NOMO-1 treated with DMSO at 0.1 percent for 48 hours (cell line): ENCODE data around the gene TAS2R38.

Experiments used
- DNase-seq: peaks from one replicate; lab custom pipeline; 2025; ENCODE audit not compliant: unreplicated experiment; lab: John Stamatoyannopoulos, UW

Gene TAS2R38

GRCh38 chr7:141976524-141977245 is 3.1 kb upstream of the TAS2R38 start:
- DNase-seq = no peak

DNA sequence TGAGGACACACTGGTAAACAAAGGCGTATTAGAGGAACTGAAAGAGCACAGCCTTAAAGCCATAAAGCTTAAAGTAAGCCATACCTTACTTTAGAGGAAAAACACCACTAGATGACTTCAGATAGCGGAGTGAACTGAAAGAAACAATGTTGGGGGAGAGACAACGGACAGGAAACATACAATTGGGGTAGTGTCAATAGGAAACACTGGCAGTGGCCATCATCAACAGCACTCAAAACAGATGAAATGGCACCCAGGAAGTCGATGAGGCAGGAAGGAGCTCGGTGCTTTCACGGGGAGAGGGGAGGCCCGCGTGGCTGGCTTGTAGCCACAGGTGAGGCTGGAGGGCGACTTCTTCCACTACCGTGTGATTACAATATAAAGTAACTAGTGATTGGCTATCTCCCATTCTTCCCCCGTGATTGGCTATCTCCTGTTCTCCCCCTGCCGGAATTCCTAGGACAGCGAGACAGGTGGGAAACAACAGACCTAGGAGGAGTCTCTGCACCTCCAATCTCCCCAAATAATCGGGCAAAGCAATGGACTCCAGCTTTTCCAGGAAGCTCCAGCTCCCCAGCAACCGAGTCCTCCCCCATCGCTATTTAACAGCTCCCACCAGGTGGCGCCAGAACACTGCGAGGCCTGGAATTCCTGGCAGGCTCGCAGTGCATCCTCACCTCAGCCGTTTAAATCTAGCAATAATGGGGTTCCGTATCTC is 2.4 kb upstream of the TAS2R38 start:
- peak; percentile 42 for DNase-seq

GRCh38 chr7:141974831-141975230 is 1.3 kb upstream of the TAS2R38 start:
- DNase-seq = no peak

GRCh38 chr7:141960687-141961422 is 12.7 kb downstream of the TAS2R38 start:
- DNase-seq = peak; percentile 88

DNA sequence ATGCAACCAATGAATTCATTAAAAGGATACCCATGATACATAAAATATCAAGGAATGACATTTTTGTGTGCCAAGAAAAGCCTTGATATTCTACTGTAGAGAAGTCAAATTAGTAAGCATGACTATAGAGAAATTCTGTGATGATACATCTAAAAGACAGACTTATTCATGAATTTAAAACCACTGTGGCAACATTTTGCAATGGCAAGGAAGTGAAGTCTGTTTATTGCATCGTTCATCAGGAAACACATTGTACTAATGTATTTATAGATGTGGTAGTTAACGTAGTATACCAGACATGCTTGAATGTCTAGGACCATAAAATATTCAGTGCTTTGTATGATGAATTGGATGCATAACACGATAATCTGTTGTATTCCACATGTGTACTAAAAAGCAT is 17.5 kb downstream of the TAS2R38 start:
- DNase-seq = peak; percentile 89

- DNase-seq = no peak
Observed at GRCh38 chr7:141954334-141954733, 19.2 kb downstream of the TAS2R38 start.

- no peak for DNase-seq
Observed at GRCh38 chr7:141952461-141952860, 21.1 kb downstream of the TAS2R38 start.

DNA sequence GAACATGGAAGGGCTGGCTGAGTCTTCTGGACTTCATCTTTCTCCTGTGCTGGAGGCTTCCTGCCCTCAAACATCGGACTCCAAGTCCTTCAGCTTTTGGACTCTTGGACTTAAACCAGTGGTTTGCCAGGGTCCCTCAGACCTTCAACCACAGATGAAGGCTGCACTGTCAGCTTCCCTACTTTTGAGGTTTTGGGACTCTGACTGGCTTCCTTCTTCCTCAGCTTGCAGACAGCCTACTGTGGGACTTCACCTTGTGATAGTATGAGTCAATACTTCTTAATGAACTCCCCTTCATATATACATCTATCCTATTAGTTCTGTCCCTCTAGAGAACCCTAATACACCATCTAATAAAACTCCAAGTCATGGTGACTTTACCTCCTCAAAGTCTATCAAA is 22.8 kb downstream of the TAS2R38 start:
- no peak for DNase-seq

GRCh38 chr7:141949911-141950310 is 23.7 kb downstream of the TAS2R38 start:
- no peak for DNase-seq

GRCh38 chr7:141949451-141949850 is 24.1 kb downstream of the TAS2R38 start:
- DNase-seq = no peak

DNA sequence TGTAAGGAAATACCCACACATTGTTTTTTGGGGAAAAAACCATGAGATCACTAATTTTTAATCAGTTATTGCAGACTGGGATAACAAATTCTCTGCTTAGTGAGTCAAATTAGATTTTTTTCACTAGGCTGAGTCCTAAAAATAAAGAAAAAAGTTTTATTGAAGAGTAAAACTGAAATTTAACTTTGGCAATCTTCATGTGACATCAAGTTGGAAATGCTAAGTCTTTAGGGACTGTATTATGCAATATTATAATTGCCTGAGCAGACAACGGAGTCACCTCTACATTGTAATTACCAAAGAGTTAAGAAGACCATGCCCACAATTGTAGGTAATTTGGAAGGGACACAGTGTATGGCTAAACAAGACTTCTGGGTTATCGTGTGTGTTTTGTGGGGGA is 24.6 kb downstream of the TAS2R38 start:
- DNase-seq = no peak

GRCh38 chr7:141946796-141947195 is 26.8 kb downstream of the TAS2R38 start, which contains the start of gene CLEC5A:
Gene CLEC5A (minus strand): TSS chr7:141946974. CDS start chr7:141946292, 682 bp downstream.
- DNase-seq = no peak

DNA sequence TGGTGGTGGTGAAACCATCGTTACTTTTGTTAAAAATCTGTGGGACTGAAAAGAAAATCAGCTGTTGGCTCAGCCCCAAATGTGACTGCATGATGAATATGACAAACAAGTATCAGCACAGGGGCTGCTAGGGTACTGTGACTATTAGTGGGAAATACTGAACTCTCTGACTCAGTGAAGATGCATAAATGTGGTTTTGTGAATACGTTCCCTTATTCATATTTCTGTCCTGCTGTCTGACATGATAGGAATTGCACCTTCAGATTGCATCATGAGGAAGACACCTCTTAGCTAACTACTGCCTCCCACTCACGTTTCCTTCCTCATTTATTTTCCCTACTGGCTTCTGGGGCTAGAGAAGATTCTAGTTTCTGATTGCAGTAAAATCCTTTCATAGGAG is 28.2 kb downstream of the TAS2R38 start:
- peak; percentile 83 for DNase-seq

DNA sequence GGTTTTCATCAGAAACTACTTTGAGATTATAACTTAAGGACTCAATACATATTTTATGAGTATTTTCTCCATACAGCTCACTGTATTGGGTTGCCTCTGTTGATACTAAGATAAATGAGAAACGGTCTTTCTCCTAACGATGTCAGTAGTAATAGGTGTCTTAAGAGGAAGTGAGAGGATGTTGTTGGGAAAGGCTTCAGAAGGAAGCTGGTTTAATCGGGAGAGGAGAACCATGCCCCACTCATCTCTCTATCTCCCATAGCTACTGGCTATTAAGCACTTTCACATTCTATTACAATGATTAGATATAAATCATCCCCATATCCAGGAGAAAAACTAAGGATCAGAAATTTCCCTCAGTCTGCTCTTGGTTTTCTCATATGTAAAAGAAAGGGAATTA is 28.8 kb downstream of the TAS2R38 start:
- no peak for DNase-seq

GRCh38 chr7:141943846-141944245 is 29.7 kb downstream of the TAS2R38 start:
- no peak for DNase-seq

DNA sequence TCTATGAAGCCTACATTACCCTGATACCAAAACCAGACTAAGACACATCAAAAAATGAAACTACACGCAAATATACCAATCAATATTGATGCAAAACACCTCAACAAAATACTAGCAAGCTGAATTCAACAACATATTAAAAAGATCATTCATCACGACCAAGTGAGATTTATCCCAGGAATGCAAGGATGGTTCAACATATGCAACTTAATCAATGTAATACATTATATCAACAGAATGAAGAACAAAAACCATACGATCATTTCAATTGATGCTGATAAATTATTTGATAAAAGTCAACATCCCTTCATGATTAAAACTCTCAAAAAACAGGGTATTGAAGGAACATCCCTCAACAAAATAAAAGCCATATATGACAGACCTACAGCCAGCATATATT is 32.5 kb downstream of the TAS2R38 start:
- no peak for DNase-seq

DNA sequence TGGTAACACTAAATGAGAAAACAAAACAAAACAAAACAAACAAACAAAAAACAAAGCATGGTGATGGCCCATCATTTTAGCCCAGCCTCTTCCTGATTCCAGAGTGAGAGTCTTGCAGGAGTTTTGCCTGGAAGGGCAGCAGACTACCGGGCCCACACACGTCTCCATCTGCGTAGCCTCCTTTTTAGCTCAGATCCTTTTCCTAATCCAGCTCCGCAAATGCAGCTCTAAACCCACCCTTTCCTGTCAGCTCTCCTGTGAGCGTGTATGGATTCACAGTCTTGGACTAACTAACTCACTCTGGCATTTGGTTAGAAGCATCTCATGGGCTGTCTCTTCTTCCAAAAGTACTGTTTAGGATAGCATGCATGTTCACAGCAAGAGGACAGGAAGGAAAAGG is 43.4 kb downstream of the TAS2R38 start:
- no peak for DNase-seq

DNA sequence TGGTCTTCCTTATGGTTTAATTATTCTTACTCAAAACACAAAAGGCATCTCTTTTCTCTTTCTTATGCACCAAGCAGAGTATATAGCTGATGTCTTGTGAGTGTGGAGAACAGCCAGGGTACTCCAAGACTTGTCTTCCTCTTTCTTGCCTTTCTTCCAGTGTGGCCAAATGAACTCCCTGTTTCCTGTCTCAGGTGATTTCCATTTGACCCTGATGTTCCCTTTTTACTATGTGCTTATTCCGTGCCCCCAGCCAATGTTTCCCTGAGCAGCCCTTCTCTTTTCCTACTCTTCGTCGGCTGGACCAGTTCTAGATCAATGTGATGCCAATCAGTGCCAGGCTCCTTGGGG is 44.8 kb downstream of the TAS2R38 start:
- no peak for DNase-seq

DNA sequence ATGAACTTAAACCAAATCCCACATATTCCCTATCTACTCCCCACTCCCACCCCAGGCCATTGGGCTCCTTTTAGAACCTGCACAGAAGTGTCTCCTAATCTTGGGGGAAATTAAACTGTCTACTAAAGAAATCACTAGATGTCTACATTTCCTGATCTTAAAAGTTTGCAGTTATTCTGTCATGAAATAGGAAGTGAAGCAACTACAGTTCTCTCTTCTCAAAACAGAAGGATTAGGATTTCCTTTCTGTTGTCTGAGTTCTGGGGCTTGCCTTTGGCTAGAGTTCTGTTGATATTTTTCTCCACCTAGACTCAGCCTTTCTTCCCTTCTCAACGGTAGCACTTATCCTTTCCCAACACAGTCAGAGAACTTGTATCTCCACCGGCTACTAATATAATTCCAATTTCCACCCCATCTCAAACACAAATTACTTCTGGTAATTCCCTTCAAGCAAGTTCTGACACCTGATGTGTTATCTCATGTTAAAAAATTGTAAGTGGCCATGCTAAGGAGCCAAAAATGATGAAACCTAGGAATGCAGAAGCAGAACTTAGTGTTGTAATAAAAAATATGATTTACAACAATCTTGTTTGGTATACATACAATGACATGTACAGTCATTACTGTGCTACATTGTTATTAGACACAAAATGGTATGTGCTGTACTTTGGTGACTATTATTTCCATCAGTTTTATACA is 45.3 kb downstream of the TAS2R38 start:
- peak; percentile 76 for DNase-seq
